B cell (primary cell): Measurements from ENCODE around the gene GPC5. TPM values are rescaled to one million over a fixed set of nuclear protein-coding genes. Genes with fewer than 3 reads are reported as not detected.

Source experiments
- ATAC-seq: fragments of 200-7000 bp; cut with Tn5 transposase; one replicate; pipeline ENCODE4 v1.10.0; 2021; ENCODE audit warnings: low read depth, mild to moderate bottlenecking, moderate number of reproducible peaks, moderate library complexity
- CTCF ChIA-PET: fragments of 350-600 bp; sonication (Branson Sonifier 250); formaldehyde crosslinking; loops from one replicate; lab custom pipeline; 2021; ENCODE audit warnings: antibody characterized with exemption, inconsistent platforms; lab: Charles Lee
- POLR2A ChIA-PET: fragments of 350-600 bp; sonication (Branson Sonifier 250); formaldehyde crosslinking; loops from one replicate; lab custom pipeline; 2021; ENCODE audit warnings: antibody characterized with exemption; lab: Charles Lee
- DNase-seq: peaks from one replicate; pipeline ENCODE4 v3.0.0; 2013
- H2AFZ ChIP-seq: 2 replicates; pipeline ENCODE4 v1.6.1; 2012; ENCODE audit warnings: mild to moderate bottlenecking, low read depth, low read length; ENCODE audit not compliant: insufficient read depth, poor library complexity, severe bottlenecking
- H3K27ac ChIP-seq, 2 donors: 1 replicate in 1 of 2; 2 replicates in 1 of 2; pipeline ENCODE4 v1.5.1; 2012 to 2013; ENCODE audit warnings: low read length in 2 of 2, mild to moderate bottlenecking in 2 of 2, moderate library complexity in 1 of 2
- H3K27me3 ChIP-seq, 4 experiments: fragments of 200-600 bp in 1 of 4; sonication (generic) in 1 of 4; replicated peaks in 1 of 4; 1 replicate in 2 of 4; 2 replicates in 2 of 4; pipeline versions ENCODE4 v1.6.1 to v1.7.0; 2013 to 2016; ENCODE audit warnings: low read length in 3 of 4, mild to moderate bottlenecking in 2 of 4, mixed read lengths in 1 of 4, moderate library complexity in 1 of 4; ENCODE audit not compliant: insufficient read depth in 4 of 4, control insufficient read depth in 3 of 4; ENCODE audit errors: control extremely low read depth in 1 of 4
- H3K36me3 ChIP-seq, 2 experiments: replicated peaks in 1 of 2; 1 replicate in 1 of 2; 2 replicates in 1 of 2; pipeline versions ENCODE4 v1.6.1 to v1.7.1; 2013; ENCODE audit warnings: low read length in 1 of 2; ENCODE audit not compliant: insufficient read depth in 2 of 2, control insufficient read depth in 1 of 2; ENCODE audit errors: control extremely low read depth in 1 of 2, extremely low read depth in 1 of 2
- H3K4me1 ChIP-seq, 2 donors: fragments of 200-600 bp in 1 of 2; sonication (generic) in 1 of 2; 1 replicate in 1 of 2; 2 replicates in 1 of 2; pipeline versions ENCODE4 v1.5.1 to v1.6.1; 2013 to 2017; ENCODE audit warnings: low read length in 2 of 2; ENCODE audit not compliant: control insufficient read depth in 2 of 2, insufficient read depth in 2 of 2
- H3K4me2 ChIP-seq: replicated peaks from 2 replicates; pipeline ENCODE3; 2012; ENCODE audit warnings: mild to moderate bottlenecking, low read depth, low read length; ENCODE audit not compliant: poor library complexity, severe bottlenecking
- H3K4me3 ChIP-seq, 5 experiments: fragments of 200-600 bp in 1 of 5; sonication (generic) in 1 of 5; 1 replicate in 3 of 5; 2 replicates in 2 of 5; pipeline versions ENCODE4 v1.5.1 to v1.7.0; 2011 to 2016; ENCODE audit warnings: low read length in 4 of 5, mild to moderate bottlenecking in 4 of 5, low read depth in 2 of 5, control low read depth in 1 of 5, moderate library complexity in 1 of 5; ENCODE audit not compliant: insufficient read depth in 1 of 5; ENCODE audit errors: control extremely low read depth in 1 of 5, extremely low read depth in 1 of 5
- H3K79me2 ChIP-seq: fragments of 200-600 bp; sonication (generic); one replicate; pipeline ENCODE4 v1.6.0; 2016; ENCODE audit warnings: low read length; ENCODE audit not compliant: control insufficient read depth, insufficient read depth
- H3K9ac ChIP-seq: fragments of 200-600 bp; sonication (generic); 2 replicates; pipeline ENCODE4 v1.6.1; 2017; ENCODE audit warnings: mild to moderate bottlenecking, low read length, moderate library complexity
- H3K9me3 ChIP-seq, 3 donors: one replicate each; pipeline versions ENCODE4 v1.6.1 to v1.7.1; 2013; ENCODE audit warnings: low read length in 2 of 3; ENCODE audit not compliant: control insufficient read depth in 2 of 3, insufficient read depth in 1 of 3; ENCODE audit errors: control extremely low read depth in 1 of 3
- H4K20me1 ChIP-seq: 2 replicates; pipeline ENCODE4 v1.6.0; 2012; ENCODE audit warnings: mild to moderate bottlenecking, low read length; ENCODE audit not compliant: insufficient read depth, control insufficient read depth, poor library complexity, severe bottlenecking
- H3K27ac Mint-ChIP-seq: one replicate; pipeline ENCODE4 v1.8.0; 2021; ENCODE audit warnings: mixed read lengths
- H3K27me3 Mint-ChIP-seq: one replicate; pipeline ENCODE4 v1.8.0; 2021; ENCODE audit warnings: mixed read lengths
- H3K4me1 Mint-ChIP-seq: one replicate; pipeline ENCODE4 v1.8.0; 2021; ENCODE audit warnings: mixed read lengths
- H3K4me3 Mint-ChIP-seq: one replicate; pipeline ENCODE4 v1.8.0; 2021; ENCODE audit warnings: mixed read lengths
- H3K9me3 Mint-ChIP-seq: one replicate; pipeline ENCODE4 v1.8.0; 2022; ENCODE audit warnings: mixed read lengths; ENCODE audit not compliant: insufficient read depth
- EZH2 ChIP-seq: IDR thresholded peaks from 2 replicates; pipeline ENCODE4 v1.6.1; 2012; ENCODE audit warnings: borderline replicate concordance, low read depth, mild to moderate bottlenecking, moderate library complexity, low read length; ENCODE audit not compliant: insufficient read depth, poor library complexity, severe bottlenecking
- WGBS: methylation state at CpG from one replicate; pipeline ENCODE4 v1.1.5; 2013; ENCODE audit warnings: missing lambda C conversion rate; ENCODE audit not compliant: insufficient coverage; 5-methylcytosine and 5-hydroxymethylcytosine counted together
- intact Hi-C: fragments of 100-400 bp; cut with micrococcal nuclease; formaldehyde crosslinking; loops from one replicate; pipeline ENCODE4 v1.10.0; 2022
- polyA plus RNA-seq: library from polyadenylated mRNA; depleted of rRNA; stranded (reverse); fragments of >200 nt; gene quantifications from 2 replicates; pipeline ENCODE4 v1.2.3, GENCODE V29; 2012
- total RNA-seq, 2 donors: library from RNA; stranded (reverse); fragments of 120-200 nt in 1 of 2; gene quantifications; 1 replicate in 1 of 2; 2 replicates in 1 of 2; pipeline versions ENCODE4 v1.2.3 to v1.2.4, GENCODE V29; 2013 to 2022
- TF ChIP-seq, protein P1 (sequence below): fragments of 200-600 bp; IDR thresholded peaks from one replicate; pipeline ENCODE4 v1.8.0; 2022; ENCODE audit warnings: antibody characterized with exemption, mild to moderate bottlenecking

Gene GPC5
- total and polyA plus RNA-seq, 2 donors (not counting 1 experiment from before 2014, with no cell fraction given): 0.15 to 0.30 TPM

- intact Hi-C loops: no loop called here
- ATAC-seq (no peak), DNase-seq (no peak)
- no peaks in the 10 kb centered on the region for H3K9me3 Mint-ChIP-seq
- no peaks in the 10 kb centered on the region for H3K27me3 Mint-ChIP-seq
- no peak overlapping the region for H3K4me3 Mint-ChIP-seq
- H3K4me1 Mint-ChIP-seq: no peaks in the 10 kb centered on the region
- H3K79me2 ChIP-seq: no peaks in the 10 kb centered on the region
- H2AFZ ChIP-seq: no peak overlapping the region
- ChIA-PET POLR2A (no interaction called here), CTCF (no interaction called here)
- H3K9ac ChIP-seq: no peak overlapping the region
- TF ChIP-seq, protein P1, sequence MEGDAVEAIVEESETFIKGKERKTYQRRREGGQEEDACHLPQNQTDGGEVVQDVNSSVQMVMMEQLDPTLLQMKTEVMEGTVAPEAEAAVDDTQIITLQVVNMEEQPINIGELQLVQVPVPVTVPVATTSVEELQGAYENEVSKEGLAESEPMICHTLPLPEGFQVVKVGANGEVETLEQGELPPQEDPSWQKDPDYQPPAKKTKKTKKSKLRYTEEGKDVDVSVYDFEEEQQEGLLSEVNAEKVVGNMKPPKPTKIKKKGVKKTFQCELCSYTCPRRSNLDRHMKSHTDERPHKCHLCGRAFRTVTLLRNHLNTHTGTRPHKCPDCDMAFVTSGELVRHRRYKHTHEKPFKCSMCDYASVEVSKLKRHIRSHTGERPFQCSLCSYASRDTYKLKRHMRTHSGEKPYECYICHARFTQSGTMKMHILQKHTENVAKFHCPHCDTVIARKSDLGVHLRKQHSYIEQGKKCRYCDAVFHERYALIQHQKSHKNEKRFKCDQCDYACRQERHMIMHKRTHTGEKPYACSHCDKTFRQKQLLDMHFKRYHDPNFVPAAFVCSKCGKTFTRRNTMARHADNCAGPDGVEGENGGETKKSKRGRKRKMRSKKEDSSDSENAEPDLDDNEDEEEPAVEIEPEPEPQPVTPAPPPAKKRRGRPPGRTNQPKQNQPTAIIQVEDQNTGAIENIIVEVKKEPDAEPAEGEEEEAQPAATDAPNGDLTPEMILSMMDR: no peak
- no peak for TF ChIP-seq EZH2
- no peak overlapping the region for H3K4me3 ChIP-seq
- no peaks in the 10 kb centered on the region for H3K36me3 ChIP-seq
- H3K27ac Mint-ChIP-seq: no peak overlapping the region
- H3K4me2 ChIP-seq: no peak overlapping the region
- H4K20me1 ChIP-seq: no peaks in the 10 kb centered on the region
- no peaks in the 10 kb centered on the region for H3K27me3 ChIP-seq
- H3K4me1 ChIP-seq: no peaks in the 10 kb centered on the region
- no peak overlapping the region for H3K27ac ChIP-seq
- H3K9me3 ChIP-seq: no peaks in the 10 kb centered on the region
Observed at GRCh38 chr13:91868351-91868750, 469.9 kb downstream of the GPC5 start.

DNA sequence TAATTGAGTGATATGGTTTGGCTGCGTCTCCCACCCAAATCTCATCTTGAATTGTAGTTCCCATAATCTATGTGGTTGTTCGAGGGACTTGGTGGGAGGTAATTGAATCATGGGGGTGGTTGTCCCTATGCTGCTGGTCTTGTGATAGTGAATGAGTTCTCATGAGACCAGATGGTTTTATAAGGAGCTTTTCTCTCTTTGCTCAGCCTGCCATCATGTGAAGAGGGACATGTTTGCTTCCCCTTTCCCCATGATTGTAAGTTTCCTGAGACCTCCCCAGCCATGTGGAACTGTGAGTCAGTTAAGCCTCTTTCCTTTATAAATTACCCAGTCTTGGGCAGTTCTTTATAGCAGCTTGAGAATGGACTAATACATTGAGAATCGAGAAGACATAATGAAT, 480.1 kb downstream of the GPC5 start:
- Mint-ChIP-seq H3K9me3 (peaks cover 2% of the 10 kb centered on the region), H3K27me3 (no peaks in the 10 kb centered on the region), H3K4me3 (no peak overlapping the region), H3K27ac (no peak overlapping the region), H3K4me1 (no peaks in the 10 kb centered on the region)
- Histone ChIP-seq H3K79me2 (no peaks in the 10 kb centered on the region), H2AFZ (no peak overlapping the region), H3K4me3 (no peak overlapping the region), H3K27ac (no peak overlapping the region), H3K4me1 (no peaks in the 10 kb centered on the region), H3K36me3 (no peaks in the 10 kb centered on the region), H3K9ac (no peak overlapping the region), H3K4me2 (no peak overlapping the region), H4K20me1 (no peaks in the 10 kb centered on the region), H3K27me3 (no peaks in the 10 kb centered on the region), H3K9me3 (peaks cover 0 to 6% (median 0%) of the 10 kb centered on the region in 3 donors)
- no peak for ATAC-seq
- ChIA-PET CTCF (no interaction called here), POLR2A (no interaction called here)
- DNase-seq: no peak
- TF ChIP-seq, protein P1: no peak
- WGBS: no CpG with 5 or more reads among the region's 3 CpGs
- intact Hi-C loops: no loop called here
